HCT116 (cell line): ENCODE measurements around the gene ZBTB1. TPM values are rescaled to one million over a fixed set of nuclear protein-coding genes. Genes with fewer than 3 reads are reported as not detected.

Experiments
- ATAC-seq: fragments of 200-7000 bp; cut with Tn5 transposase; 2 replicates; pipeline ENCODE4 v1.9.1; 2020; ENCODE audit warnings: mild to moderate bottlenecking, moderate library complexity
- BruUV-seq: library from RNA; stranded (reverse); fragments of 400-500 nt; replicated peaks from 2 replicates; lab custom pipeline; 2021; lab: Mats Ljungman, UMichigan
- CTCF ChIA-PET: fragments of 300-600 bp; sonication (Branson Sonifier 250); formaldehyde crosslinking; loops from one replicate; lab custom pipeline; 2021; ENCODE audit warnings: antibody characterized with exemption; lab: Charles Lee
- POLR2A ChIA-PET: fragments of 300-600, 350-600 bp; sonication (Branson Sonifier 250); formaldehyde crosslinking; loops from one replicate; lab custom pipeline; 2021; ENCODE audit warnings: antibody characterized with exemption; lab: Charles Lee
- RAD21 ChIA-PET, 2 experiments: fragments of 300-600 bp; sonication (Branson Sonifier 250); formaldehyde crosslinking; loops; one replicate each; lab custom pipeline; 2023; ENCODE audit warnings: low total read pairs in 2 of 2; ENCODE audit not compliant: uncharacterized antibody in 2 of 2, unreplicated experiment in 2 of 2, low non-redundant PET in 1 of 2; lab: Charles Lee
- DNase-seq: peaks from one replicate; pipeline ENCODE4 v3.0.0-alpha.2; 2010; ENCODE audit warnings: low read depth, low spot score
- H2AFZ ChIP-seq: fragments of 200-600 bp; shearing (Covaris generic), sonication (generic); 2 replicates; pipeline ENCODE4 v1.6.1; 2017; ENCODE audit warnings: low read depth, mixed run types, mixed read lengths, antibody characterized with exemption, low read length; ENCODE audit not compliant: poor library complexity, severe bottlenecking
- H3K27ac ChIP-seq: 2 replicates; pipeline ENCODE4 v1.5.1; 2012; ENCODE audit warnings: low read depth, low read length
- H3K27me3 ChIP-seq: fragments of 200-600 bp; sonication (generic); 2 replicates; pipeline ENCODE4 v1.6.1; 2016; ENCODE audit warnings: mixed run types, low read length, mixed read lengths; ENCODE audit not compliant: insufficient read depth
- H3K36me3 ChIP-seq, 2 experiments: fragments of 200-500 bp in 1 of 2; fragments of 200-600 bp in 1 of 2; sonication (Bioruptor generic) in 1 of 2; sonication (generic) in 1 of 2; 2 replicates each; pipeline versions ENCODE4 v1.5.1 to v1.6.1; 2014 to 2016; ENCODE audit warnings: low read length in 2 of 2, inconsistent platforms in 1 of 2, mixed read lengths in 1 of 2, mixed run types in 1 of 2; ENCODE audit not compliant: insufficient read depth in 2 of 2, control insufficient read depth in 1 of 2
- H3K4me1 ChIP-seq, 2 experiments: fragments of 200-600 bp in 1 of 2; sonication (generic) in 1 of 2; 2 replicates each; pipeline versions ENCODE4 v1.5.1 to v1.6.1; 2012 to 2017; ENCODE audit warnings: low read length in 2 of 2, inconsistent platforms in 1 of 2, mild to moderate bottlenecking in 1 of 2, mixed read lengths in 1 of 2, mixed run types in 1 of 2, moderate library complexity in 1 of 2; ENCODE audit not compliant: insufficient read depth in 2 of 2, control insufficient read depth in 1 of 2
- H3K4me2 ChIP-seq: fragments of 200-600 bp; sonication (generic); 2 replicates; pipeline ENCODE4 v1.6.1; 2017; ENCODE audit warnings: mixed run types, low read length, mixed read lengths
- H3K4me3 ChIP-seq, 2 experiments: fragments of 200-600 bp in 1 of 2; sonication (generic) in 1 of 2; replicated peaks in 1 of 2; 2 replicates each; pipeline ENCODE4 v1.5.1; 2011 to 2016; ENCODE audit warnings: low read length in 2 of 2, control low read depth in 1 of 2, low read depth in 1 of 2, mild to moderate bottlenecking in 1 of 2, mixed read lengths in 1 of 2, mixed run types in 1 of 2
- H3K79me2 ChIP-seq: fragments of 200-600 bp; sonication (generic); 2 replicates; pipeline ENCODE4 v1.6.1; 2017; ENCODE audit warnings: mild to moderate bottlenecking, mixed run types, low read length, moderate library complexity, mixed read lengths; ENCODE audit not compliant: insufficient read depth
- H3K9ac ChIP-seq: fragments of 200-600 bp; sonication (generic); 2 replicates; pipeline ENCODE4 v1.6.1; 2016; ENCODE audit warnings: low read length, mixed read lengths
- H3K9me2 ChIP-seq: fragments of 200-600 bp; sonication (generic), shearing (Covaris generic); 2 replicates; pipeline ENCODE4 v1.6.1; 2017; ENCODE audit warnings: mixed run types, mild to moderate bottlenecking, moderate library complexity; ENCODE audit not compliant: insufficient read depth
- H3K9me3 ChIP-seq, 2 experiments: fragments of 200-500 bp in 1 of 2; fragments of 200-600 bp in 1 of 2; sonication (Bioruptor generic) in 1 of 2; sonication (generic) in 1 of 2; 2 replicates each; pipeline ENCODE4 v1.6.1; 2014 to 2017; ENCODE audit warnings: low read length in 2 of 2, mixed read lengths in 2 of 2, inconsistent platforms in 1 of 2, low read depth in 1 of 2, mild to moderate bottlenecking in 1 of 2, mixed run types in 1 of 2, moderate library complexity in 1 of 2; ENCODE audit not compliant: control insufficient read depth in 1 of 2, insufficient read depth in 1 of 2
- H4K20me1 ChIP-seq: fragments of 200-600 bp; sonication (generic), shearing (Covaris generic); 2 replicates; pipeline ENCODE4 v1.6.1; 2017; ENCODE audit warnings: mixed run types, mild to moderate bottlenecking, moderate library complexity; ENCODE audit not compliant: insufficient read depth
- EGR1 ChIP-seq: IDR thresholded peaks from 2 replicates; pipeline ENCODE4 v1.6.1; 2012; ENCODE audit warnings: low read depth
- EZH2phosphoT487 ChIP-seq: fragments of 200-600 bp; IDR thresholded peaks from 2 replicates; pipeline ENCODE4 v1.6.1; 2018; ENCODE audit warnings: antibody characterized with exemption, borderline replicate concordance
- JUND ChIP-seq: IDR thresholded peaks from 2 replicates; pipeline ENCODE4 v1.6.1; 2012
- MAX ChIP-seq: IDR thresholded peaks from 2 replicates; pipeline ENCODE4 v1.6.1; 2012
- POLR2A ChIP-seq: IDR thresholded peaks from 2 replicates; pipeline ENCODE4 v1.7.0; 2011; ENCODE audit warnings: borderline replicate concordance; ENCODE audit not compliant: insufficient read depth, insufficient read length; ENCODE audit errors: extremely low read depth
- POLR2AphosphoS5 ChIP-seq: IDR thresholded peaks from 2 replicates; pipeline ENCODE4 v1.6.1; 2011; ENCODE audit warnings: mild to moderate bottlenecking, low read depth, low read length, moderate library complexity
- YY1 ChIP-seq: IDR thresholded peaks from 2 replicates; pipeline ENCODE4 v1.6.1; 2011; ENCODE audit warnings: low read length, low read depth, moderate library complexity, mild to moderate bottlenecking; ENCODE audit not compliant: insufficient replicate concordance; ENCODE audit errors: extremely low read depth
- ZBTB33 ChIP-seq: IDR thresholded peaks from 2 replicates; pipeline ENCODE4 v1.6.1; 2011; ENCODE audit warnings: mild to moderate bottlenecking, low read length, moderate library complexity; ENCODE audit not compliant: insufficient replicate concordance; ENCODE audit errors: extremely low read depth
- ZFX ChIP-seq: fragments of 450-650 bp; IDR thresholded peaks from 2 replicates; pipeline ENCODE4 v1.6.1; 2017
- intact Hi-C: fragments of 100-400 bp; cut with micrococcal nuclease; formaldehyde crosslinking; loops from 2 replicates; pipeline ENCODE4 v1.10.0; 2022
- total RNA-seq: library from RNA; stranded (reverse); gene quantifications from one replicate; pipeline ENCODE4 v1.2.1, GENCODE V29; 2021; ENCODE audit not compliant: unreplicated experiment

Gene ZBTB1
- total RNA-seq, 1 experiment from 2014 or later, result 20.6 TPM

GRCh38 chr14:64541261-64541971, 36.8 kb downstream of the ZBTB1 start:
- POLR2A ChIA-PET, result no interaction called here
- TF ChIP-seq POLR2A (no peak), JUND (no peak), MAX (no peak), ZFX (no peak)
- ATAC-seq (no peak), DNase-seq (no peak)
- no peaks in the 10 kb centered on the region for H3K27me3 ChIP-seq
- RAD21 ChIA-PET, result no interaction called here
- no peak overlapping the region for H3K9ac ChIP-seq
- peaks cover 3 to 23% of the 10 kb centered on the region in 2 experiments; a peak in 2 of 4 replicates for H3K4me1 ChIP-seq
- H3K4me3 ChIP-seq, result no peak overlapping the region
- no peaks in the 10 kb centered on the region for H3K36me3 ChIP-seq
- CTCF ChIA-PET, result no interaction called here
- intact Hi-C loops, result loop anchor here (10.0 kb wide), 1 partner anchor 93 kb away; no protein-coding TSS in a partner anchor
- no peaks in the 10 kb centered on the region for H3K9me2 ChIP-seq
- no peaks in the 10 kb centered on the region for H4K20me1 ChIP-seq
- H3K79me2 ChIP-seq, result no peaks in the 10 kb centered on the region
- no peaks in the 10 kb centered on the region; a peak in 1 of 4 replicates for H3K9me3 ChIP-seq
- BruUV-seq, result no TSS peak
- H2AFZ ChIP-seq, result no peak overlapping the region
- no peak overlapping the region for H3K27ac ChIP-seq
- H3K4me2 ChIP-seq, result no peak overlapping the region

GRCh38 chr14:64541972-64542835, 37.6 kb downstream of the ZBTB1 start:
- TSS peak; percentile 64 for BruUV-seq
- no peaks in the 10 kb centered on the region; a peak in 1 of 4 replicates for H3K9me3 ChIP-seq
- H3K4me2 ChIP-seq, result no peak overlapping the region
- ChIA-PET RAD21 (no interaction called here), CTCF (no interaction called here), POLR2A (interaction anchor here (1.3 kb wide), 1 partner anchor 16 kb away, joined by 3 read pairs; no protein-coding TSS in a partner anchor)
- no peak overlapping the region for H2AFZ ChIP-seq
- H3K27ac ChIP-seq, result no peak overlapping the region
- H3K36me3 ChIP-seq, result no peaks in the 10 kb centered on the region
- no peaks in the 10 kb centered on the region for H3K9me2 ChIP-seq
- H4K20me1 ChIP-seq, result no peaks in the 10 kb centered on the region
- H3K9ac ChIP-seq, result no peak overlapping the region
- H3K4me3 ChIP-seq, result no peak overlapping the region
- H3K4me1 ChIP-seq, result peaks cover 3 to 23% of the 10 kb centered on the region in 2 experiments; a peak in 2 of 4 replicates
- TF ChIP-seq YY1, result no peak
- no peak for TF ChIP-seq JUND
- no peak for TF ChIP-seq EZH2phosphoT487
- TF ChIP-seq ZBTB33, result no peak
- no peak for TF ChIP-seq EGR1
- no peak for TF ChIP-seq POLR2AphosphoS5
- TF ChIP-seq, all 23 proteins: peak for 0
- intact Hi-C loops, result loop anchor here (10.0 kb wide), 1 partner anchor 93 kb away; no protein-coding TSS in a partner anchor
- no peaks in the 10 kb centered on the region for H3K79me2 ChIP-seq
- ATAC-seq (no peak), DNase-seq (no peak)
- no peaks in the 10 kb centered on the region for H3K27me3 ChIP-seq
